Activated naive CD8-positive, alpha-beta T cell (primary cell): ENCODE results near the gene UGT2A1.

Source experiments
- H3K27ac Mint-ChIP-seq: one replicate; pipeline ENCODE4 v1.8.0; 2021; ENCODE audit warnings: mixed read lengths
- H3K27me3 Mint-ChIP-seq: one replicate; pipeline ENCODE4 v1.8.0; 2021; ENCODE audit warnings: mixed read lengths
- H3K36me3 Mint-ChIP-seq: one replicate; pipeline ENCODE4 v1.8.0; 2021; ENCODE audit warnings: mixed read lengths
- H3K4me1 Mint-ChIP-seq: one replicate; pipeline ENCODE4 v1.8.0; 2021; ENCODE audit warnings: low read depth, mixed read lengths
- H3K4me3 Mint-ChIP-seq: one replicate; pipeline ENCODE4 v1.8.0; 2021; ENCODE audit warnings: mild to moderate bottlenecking, mixed read lengths
- H3K9me3 Mint-ChIP-seq: one replicate; pipeline ENCODE4 v1.8.0; 2021; ENCODE audit warnings: low read depth, mixed read lengths

The UGT2A1 gene

DNA sequence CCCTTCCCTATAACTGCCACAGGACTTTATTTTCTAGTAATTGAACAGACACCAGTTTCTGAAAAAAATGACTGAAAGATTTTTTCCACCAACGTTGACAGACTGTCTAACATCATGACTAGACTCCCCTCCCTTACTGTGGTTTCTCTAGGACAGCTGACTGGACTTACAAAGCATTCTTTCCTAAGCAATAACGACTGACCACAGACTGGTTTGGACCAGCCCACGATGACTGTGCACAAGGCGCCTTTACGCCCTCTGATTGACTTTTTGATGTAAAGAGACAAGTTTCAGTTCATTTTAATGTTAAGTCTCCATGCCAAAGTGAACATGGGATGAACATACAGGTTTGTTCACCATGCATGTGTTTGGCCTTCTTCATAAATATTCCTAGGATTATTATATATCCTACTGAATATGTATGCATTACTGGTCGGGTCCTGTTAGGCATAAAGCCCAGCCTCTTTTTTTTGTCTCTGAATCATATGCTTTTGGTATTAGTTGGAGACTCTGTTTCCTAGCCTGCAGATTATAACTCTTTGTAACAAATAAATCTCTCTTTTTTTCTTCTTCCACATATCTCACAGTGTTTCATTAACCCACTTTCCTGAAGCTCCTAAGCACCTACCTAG is 106.8 kb downstream of the UGT2A1 start:
- H3K27me3 Mint-ChIP-seq = no peaks in the 10 kb centered on the region
- no peaks in the 10 kb centered on the region for H3K4me1 Mint-ChIP-seq
- H3K36me3 Mint-ChIP-seq = no peaks in the 10 kb centered on the region
- no peak overlapping the region for H3K4me3 Mint-ChIP-seq
- no peak overlapping the region for H3K27ac Mint-ChIP-seq
- H3K9me3 Mint-ChIP-seq = no peaks in the 10 kb centered on the region
